Measurements from ENCODE around the gene MPDU1.
"Not testable (repeated sequence)": the region's sequence is repeated elsewhere in the genome, so short reads cannot be mapped to it uniquely, and the experiment has no call there.

MPDU1 gene

DNA sequence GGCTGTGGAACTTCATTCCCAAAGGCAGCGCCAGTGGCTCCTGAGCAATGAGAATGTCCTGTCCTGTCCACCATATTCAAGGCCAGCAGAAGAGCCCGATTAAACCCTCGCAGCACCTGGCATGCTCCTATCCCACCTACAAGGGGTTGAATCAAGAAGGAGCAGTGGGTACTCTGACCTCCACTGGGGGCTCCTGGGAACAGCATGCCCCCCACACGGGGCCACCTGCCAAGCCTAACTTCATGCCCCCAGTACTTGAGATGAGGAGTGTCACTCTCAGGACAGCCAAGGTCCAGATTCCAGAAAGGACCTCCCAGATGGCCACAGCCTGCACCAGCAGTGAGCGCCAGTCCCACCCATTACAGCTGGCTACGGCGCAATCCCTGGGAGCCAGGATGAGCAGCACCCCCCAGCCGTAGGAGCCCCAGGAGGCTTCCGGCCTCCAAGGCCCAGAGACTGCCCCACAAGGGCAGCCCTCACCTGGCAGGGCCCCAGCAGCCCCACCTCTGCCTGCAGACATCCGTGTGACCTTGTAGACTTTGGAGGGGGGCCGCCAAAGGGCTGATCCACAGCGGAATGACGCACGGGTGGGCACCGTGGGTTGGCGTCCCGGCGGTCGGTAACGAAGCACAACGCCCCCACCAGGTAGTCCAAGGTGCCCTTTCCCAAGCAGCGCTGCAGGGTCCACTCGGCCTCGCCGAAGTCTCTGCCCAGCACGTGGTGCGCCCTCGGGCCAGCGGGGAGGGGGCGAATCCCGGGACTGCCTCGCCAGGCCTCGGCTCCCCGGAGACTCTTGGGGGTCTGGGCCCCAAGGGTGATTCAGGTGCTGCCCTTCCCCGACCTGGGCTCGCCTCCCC, 1.0 kb upstream of the MPDU1 start:
- DNase-seq, result no peak

DNA sequence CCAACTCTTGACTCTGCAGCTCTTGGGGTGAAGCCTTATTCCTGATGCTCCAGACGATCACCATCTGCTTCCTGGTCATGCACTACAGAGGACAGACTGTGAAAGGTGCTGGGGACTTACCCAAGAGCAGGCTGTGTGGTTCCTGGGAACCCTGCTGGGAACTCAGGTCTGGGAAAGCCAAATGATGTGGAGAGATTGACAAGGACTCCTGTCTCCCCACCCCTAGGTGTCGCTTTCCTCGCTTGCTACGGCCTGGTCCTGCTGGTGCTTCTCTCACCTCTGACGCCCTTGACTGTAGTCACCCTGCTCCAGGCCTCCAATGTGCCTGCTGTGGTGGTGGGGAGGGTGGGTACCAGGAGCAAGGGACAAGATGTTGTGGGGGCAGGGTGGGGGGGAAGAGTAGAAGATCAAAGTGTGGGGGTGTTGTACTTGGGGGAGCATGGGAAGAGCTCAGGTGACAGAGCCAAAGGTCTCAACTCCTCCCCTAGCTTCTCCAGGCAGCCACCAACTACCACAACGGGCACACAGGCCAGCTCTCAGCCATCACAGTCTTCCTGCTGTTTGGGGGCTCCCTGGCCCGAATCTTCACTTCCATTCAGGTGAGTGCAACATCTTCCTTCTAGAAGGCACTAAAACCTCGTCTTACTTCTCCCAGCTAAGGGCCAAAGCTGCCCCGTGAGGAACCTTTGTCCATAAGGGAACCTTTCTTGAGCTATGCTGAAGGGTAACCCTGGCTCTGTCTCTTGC, 3.2 kb downstream of the MPDU1 start:
- DNase-seq, result peak; percentile 57

DNA sequence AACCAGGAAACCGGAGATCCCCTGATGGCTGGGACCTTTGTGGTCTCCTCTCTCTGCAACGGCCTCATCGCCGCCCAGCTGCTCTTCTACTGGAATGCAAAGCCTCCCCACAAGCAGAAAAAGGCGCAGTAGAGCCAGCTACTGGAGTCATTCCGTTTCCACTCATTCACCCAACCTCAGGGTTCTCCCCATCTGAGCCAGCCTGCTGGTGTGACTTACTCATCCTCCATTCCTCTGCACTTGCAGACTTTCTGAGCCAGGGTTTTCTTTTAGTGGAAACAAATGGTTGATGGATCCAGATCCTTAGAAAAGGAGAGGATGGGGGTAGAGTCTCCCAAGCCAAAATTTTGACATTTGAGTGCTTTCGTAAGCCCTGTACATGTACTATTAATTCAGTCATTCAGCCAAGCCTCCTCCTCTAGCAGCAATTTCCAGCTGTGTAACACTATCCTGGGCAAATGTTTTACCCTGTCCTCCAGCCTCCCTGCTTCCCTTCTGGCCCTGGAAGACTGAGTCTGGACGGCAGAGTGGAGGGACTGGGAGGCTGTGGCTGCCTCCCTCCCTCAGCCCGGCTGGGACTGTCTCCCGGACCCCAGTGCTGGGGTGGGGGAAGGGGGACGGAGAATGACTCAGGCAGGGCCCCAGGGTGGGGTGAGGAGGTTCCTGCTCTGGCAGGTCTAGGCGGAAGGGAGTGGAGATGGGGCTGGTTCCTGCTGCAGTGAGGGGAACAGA, 3.9 kb downstream of the MPDU1 start:
- peak; percentile 49 to 59 for DNase-seq

DNA sequence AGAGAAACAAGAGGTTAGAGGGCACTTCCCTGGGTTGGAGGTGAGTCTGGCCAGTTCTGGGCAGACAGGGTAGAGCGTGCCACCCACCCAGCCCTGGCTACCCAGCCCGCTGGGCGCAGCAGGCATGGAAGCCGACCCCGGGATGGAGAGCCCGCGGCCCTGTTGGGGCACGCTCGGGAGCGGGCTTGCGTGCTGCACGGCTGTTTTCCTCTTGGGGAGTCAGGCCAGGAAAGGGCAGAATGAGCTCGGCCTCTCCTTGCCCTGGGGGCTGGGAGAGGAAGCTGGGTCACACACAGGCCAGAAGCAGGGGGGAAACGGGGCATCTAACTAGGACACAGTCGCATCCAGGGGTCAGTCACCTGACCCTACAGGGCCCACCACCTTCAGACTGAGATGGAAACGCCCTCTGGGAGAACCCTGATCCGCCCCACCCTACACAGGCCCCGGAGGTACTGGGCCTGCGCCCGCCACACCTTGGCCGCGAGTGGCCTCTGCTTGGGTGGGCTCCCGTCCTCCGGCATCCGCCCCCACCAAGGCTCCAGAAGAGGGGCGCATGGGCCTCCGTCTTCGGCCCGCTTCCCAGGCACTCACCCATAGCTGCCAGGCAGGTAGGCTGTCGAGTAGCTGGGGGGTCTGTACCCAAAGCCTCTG, 5.0 kb downstream of the MPDU1 start:
- DNase-seq, result no peak

DNA sequence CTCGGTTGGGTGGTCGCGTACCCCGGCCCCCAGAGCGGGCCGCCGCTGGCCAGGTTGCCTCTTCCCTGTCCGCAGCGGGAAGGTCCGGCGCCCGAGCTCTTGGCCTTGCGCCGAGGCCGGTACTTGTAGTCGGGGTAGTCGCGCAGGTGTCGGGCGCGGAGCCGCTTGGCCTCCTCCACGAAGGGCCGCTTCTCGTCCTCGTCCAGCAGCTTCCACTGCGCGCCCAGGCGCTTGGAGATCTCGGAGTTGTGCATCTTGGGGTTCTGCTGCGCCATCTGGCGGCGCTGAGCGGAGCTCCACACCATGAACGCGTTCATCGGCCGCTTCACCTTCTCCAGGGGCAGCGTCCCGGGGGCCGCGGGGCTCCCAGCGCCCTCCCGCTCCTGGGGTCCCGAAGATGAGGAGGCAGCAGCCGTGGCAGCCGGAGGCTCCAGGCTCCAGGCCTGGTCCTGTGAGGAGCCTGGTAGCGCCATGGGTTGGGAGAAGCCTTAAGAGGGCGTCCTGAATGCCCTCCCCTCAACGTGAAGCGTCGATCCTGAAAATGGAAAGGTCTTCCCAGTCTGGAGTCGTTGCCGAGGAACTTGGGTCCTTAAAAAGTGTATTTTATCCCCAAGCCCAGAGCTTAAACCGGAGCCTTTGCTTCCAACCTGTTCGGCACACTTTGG, 5.7 kb downstream of the MPDU1 start:
- DNase-seq, result peak; percentile 44 to 51

DNA sequence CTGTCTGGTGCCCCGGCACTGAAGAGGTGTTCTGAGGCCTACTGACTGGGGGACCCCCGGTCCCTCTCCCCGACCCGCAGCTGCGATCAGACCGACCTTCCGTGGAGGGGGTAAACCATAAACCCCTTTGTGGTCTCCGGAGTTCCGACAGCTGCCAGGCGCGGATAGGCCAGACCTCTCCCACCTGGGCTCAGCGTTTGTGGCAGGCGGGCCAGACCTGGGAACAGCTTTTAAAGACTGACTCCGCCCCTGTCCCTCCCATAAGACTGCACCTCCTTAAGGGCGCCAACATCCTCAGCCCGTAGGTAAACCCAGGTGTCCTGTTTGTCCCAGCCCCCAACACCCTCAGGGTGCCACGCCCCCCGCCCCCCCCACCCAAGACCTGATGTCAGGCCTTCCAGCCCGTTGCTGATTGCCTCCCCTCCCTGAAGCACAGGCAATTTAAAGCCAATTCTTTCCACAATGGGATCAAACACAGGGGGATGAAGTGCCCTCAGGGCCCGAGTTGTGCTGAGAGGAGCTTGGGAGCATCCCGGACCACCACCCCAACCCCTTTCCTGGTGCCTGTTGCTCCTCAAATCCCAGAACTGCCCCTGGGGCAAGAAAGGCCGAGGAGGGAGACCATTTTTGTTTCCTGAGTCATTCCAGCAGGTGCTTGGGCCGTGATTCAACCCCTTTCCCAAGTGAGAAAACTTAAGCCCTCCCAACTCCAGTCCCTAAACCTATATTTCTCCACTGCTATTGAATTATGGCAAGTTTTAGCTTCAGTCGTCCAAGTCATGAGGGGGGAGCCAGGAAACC, 6.4 kb downstream of the MPDU1 start, which contains the start of gene SOX15:
SOX15 (minus strand) TSS at position 204 of the 801 bp plus-strand sequence. CDS start 418 bp downstream, outside the sequence.
- DNase-seq, result no peak

DNA sequence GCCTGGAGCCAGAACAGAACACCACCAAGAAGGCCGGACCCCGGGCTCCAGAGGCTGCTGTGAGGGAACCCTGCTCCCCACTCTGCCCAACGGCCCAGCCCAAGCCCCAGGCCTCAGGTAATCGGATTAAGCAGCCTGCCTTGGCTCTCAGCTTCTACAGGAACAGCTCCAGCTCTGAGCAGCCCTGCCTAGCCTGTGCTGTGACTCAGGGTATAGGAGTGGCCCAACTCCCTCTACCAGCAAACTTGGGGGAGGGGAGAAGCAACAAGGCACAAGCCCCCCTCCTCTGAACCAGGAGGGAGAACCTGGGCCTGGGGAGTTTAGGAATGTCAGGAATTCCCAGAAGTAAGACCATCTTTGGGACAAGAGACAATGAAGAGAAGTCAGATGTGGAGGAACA, 7.1 kb downstream of the MPDU1 start:
- no peak for DNase-seq

DNA sequence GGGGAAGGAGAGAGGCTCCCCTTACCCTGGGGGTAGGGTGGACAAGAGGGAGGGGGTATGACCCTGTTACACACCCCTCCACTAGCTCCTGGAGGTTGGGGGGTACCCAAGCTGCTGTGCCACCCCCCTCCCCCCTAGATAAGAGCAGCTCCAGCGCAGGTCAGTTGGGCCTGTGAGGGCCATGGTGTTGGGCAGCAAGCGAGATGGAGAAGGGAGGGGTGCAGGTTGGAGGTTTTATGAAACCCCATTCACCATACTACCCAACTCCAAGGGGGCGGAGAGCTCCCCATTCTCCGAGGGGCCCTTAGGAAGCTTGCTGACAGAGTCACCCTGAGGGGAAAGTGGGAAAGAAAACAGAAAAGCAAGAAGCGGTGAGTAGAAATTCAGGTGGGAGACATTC, 7.9 kb downstream of the MPDU1 start:
- no peak for DNase-seq

DNA sequence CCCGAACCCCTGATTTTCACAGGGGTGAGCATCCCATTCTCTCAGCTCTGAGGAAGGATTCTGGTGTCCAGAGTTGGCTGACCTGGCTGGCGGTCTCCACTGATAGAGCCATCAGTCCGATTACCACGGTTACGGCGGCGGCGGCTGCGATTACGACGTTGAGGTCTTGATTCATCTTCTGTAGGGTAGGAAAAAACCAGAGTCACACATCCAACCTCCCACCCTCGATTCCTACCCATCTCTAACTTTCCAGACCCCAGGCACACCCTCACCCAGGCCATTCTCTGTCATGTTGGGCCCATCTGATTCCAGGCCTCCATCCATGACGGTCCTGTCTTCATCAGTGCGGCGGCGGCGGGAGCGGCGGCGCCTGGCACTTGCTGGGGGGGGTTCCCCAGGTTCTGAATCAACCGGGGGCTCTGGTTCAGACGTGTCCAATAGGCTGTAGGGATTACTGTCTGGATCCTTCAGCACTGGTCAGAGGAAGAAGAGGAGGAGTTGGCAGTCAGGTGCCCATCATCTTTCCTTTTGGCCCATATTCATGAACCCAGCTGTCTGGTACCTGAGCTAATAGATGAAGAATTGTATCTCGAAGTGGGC, 8.9 kb downstream of the MPDU1 start:
- no peak for DNase-seq

DNA sequence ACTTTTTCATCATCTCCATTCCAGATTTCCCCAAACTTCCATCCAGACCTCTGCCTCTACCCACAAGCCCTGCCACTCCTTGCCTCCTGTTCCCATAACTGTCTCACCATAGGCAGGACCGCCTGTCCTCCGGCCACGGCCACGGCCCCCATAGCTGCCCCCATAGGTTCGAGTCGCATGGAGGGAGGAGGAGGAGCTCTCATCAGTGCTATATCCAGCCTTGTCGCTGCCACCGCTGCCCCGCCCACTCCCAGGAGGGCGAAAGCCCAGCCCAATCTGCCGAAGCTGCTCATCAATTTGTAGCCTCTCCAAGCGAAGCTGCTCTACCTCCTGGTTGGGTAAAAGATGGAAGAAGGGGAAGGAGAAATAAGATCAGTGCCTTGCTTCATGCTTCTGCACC, 9.6 kb downstream of the MPDU1 start:
- no peak for DNase-seq

DNA sequence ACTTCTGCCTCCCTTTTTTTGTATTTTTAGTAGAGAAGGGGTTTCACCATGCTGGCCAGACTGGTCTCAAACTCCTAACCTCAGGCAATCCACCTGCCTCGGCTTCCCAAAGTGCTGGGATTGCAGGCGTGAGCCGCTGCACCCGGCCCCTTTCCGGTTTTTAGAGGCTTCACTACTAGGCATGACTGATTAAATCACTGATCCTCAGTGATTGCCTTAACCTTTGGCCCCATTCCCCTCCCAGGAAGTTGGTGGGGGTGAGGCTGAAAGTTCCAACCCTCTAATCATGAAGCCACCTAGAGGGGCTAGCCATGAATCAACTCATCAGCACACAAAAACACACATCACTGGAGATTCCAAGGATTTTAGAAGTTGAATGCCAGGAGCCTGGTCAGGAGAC, 13.9 kb downstream of the MPDU1 start:
- DNase-seq, result not testable (repeated sequence)

DNA sequence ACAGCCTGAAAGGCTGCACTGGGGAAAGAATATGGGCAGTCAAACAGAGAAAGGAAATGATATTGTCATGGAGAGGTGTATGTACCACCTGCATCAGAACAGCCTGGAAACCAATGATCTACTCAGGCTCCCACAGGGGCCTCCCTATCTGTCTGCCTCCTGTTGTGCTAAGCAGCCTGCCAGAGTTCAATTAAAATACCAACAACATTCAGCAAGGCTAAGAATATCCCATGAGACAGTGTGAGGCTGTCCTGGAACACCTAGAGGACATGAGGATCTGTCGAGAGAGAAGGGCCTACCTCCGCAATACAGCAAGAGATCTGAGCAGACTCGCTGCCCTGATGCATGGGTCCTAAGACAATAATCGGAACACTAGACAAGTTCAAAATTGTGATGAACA, 22.6 kb downstream of the MPDU1 start:
- DNase-seq, result no peak

DNA sequence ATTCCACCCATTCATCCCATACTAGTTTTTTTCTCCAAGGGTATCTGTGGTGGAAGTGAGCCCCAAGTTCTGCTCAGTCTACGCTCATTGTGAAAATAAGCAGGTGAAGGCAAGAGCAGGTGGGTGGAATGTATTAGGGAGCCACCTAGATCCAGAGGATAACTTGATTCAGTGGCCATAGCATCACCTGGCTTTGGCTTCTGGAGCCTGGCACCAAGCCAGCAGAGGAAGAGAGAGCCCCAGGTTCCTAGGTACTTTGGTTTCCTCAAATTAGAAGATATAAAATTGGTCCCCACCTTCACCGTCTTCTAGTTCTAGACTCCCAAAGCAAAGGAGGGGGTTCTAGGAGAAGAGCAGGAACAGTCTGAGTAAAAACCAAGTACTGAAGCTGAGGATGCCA, 27.0 kb downstream of the MPDU1 start:
- DNase-seq, result no peak

DNA sequence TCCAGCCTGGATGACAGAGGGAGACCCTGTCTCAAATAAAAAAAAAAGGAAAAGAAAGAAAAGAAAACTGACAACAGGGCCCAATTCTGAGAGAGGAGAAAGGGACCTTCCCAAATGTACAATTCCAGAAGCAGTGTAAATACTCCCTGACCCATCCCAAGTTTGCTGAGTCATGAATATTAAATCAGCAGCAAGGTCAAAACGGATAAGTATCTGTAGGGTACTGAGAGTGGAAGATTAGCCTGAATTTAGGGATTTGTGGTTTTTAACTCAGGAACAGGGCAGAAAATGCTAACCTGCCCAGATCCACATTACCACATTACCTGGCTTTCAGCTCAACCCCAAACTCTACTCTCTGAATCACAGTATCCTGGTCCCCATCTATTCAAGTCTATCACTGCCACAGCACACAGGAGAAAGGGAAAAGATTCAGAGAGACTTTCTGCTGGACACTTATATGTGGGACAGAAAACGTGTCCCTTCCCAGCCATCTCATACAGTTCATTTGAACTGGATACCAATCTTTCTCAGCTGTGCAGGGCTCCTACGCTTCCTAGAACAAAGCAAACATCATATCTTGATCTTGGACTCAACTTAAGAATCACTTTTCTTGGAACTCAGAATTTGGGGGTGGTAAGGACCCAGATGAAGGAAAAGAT, 28.1 kb downstream of the MPDU1 start:
- no peak for DNase-seq

DNA sequence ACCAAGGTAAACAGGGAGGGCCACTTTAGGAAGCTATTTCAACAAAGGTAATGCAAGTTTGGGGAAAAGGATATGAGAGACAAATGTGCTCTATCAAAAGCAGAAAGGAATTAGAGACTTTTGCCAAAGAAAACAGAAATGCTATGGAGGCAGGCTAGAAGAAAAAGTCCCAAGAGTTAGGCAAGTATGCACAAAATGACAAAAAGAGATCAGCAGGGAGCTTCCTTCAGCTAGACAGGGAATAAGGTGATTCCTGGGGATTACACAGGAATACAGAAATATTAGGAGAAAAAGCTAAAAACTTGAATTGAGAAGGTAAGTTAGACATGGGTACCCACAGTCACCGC, 28.6 kb downstream of the MPDU1 start:
- DNase-seq, result no peak

DNA sequence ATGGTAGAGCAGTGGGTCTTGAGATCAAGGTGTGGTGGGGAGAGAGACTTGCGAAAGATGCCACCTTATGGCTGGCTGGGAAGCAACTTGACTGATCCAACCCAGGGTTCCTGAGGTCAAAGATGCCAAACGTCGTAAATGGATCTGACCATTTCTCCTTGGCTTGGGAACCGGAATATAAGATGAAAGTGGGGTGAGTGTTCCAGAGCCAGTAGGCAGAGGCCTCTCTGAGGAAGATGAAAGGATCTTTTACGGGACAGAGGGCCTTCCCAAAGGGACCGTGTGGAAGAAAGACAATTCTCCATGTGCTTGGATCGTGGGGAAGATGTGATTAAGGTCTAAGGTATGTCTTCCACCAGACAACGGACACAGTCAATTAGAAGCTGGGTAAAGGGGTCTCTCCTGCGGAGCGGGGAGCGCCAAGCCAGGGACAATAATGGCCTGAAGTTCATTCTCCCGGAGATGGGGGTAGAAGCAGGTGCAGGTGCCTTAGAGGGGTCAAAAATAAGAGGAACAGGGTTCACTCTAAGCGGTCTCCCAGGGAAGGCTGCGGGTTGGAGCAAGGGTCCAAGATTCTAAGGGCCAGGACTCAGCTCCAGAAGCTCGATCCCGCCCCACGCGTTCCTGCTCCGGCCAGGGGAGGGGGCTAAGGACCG, 30.2 kb downstream of the MPDU1 start:
- DNase-seq, result no peak

DNA sequence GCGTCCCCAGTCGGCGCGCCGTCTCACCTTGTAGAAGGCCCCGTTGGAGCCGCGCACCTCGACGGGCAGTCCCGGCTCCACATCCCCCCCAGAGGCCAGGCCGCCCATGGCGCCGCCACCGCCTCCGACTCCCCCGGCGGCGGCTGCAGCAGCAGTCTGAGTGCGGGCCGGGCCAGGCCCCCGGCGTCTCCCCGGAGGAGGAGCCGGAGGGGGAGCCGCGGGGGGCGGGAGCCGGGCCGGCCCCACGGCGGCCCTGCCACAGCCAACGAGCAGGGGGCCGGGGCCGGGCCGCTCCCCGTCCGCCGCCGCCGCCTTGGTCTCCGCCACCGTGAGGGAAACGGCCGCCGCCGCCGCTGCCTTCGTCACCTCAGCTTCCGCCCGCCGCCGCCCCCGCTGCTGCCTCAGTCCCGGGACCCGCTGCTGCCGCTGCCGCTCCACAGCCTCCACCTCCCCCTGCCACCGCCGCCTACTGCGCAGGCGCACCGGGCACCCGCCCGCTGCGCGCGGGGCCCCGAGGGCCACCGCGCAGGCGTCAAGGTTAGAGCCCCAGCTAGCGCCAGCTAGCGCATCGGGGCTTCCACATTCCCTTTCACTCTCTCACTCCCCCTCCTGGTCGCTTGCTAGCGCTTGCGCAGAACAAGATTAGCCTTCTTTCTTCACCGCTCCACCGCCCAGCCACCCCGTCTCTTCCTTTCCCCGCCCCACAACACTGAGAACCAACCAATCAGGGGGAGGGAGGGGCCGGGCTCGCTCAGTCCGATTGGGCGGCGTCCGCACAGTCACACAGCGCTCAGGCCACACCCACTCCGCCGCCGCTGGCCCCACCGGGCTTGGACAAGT, 31.0 kb downstream of the MPDU1 start, which contains the start of gene FXR2:
FXR2 (minus strand) TSS at position 473 of the 840 bp plus-strand sequence; CDS start at position 108, 365 bp downstream.
- DNase-seq, result peak; percentile 93 to 97

DNA sequence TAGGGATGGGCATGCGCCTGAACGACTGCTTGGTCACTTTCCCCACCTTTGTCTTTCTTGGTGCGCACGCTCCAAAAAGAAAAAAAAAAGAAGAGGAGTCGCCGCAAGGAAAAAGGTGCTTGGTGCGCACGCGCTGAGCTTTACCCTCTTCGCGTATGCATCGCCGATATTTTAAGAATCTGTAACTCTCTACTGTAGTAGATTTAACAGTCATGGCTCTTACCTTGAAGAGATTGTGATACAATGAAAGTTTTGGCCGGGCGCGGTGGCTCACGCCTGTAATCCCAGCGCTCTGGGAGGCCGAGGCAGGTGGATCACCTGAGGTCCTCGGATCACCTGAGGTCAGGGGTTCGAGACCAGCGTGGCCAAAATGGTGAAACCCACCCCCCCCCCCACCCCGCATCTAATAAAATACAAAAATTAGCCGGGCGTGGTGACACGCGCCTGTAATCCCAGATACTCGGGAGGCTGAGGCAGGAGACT, 31.7 kb downstream of the MPDU1 start:
- no peak for DNase-seq

DNA sequence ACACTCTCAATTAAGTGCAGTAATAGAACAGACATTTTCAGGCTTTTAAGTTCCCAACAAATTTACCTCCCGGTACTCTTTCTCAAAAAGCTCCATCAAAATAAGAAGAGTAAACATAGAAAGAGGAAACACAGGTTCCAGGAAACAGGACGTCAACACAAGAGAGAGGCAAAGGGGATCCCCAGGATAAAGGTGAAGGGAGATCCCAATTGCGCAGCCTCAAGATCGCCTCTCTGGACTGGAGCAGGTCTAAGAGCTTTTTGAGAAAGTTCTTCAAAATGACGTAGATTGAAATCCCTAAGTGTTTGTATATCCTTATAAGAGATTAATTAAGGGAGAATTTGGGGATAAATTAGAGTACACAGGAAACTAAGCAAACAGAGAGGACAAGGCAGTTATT, 35.0 kb downstream of the MPDU1 start:
- no peak for DNase-seq

All from Kasumi-1 (cell line).